HG03039 (cell line): ENCODE results near the gene NAP1L4.

Experiments used
- ATAC-seq: cut with Tn5 transposase; IDR thresholded peaks from one replicate; pipeline ENCODE4 v1.9.1; 2021; ENCODE audit warnings: mild to moderate bottlenecking, moderate library complexity; ENCODE audit not compliant: unreplicated experiment

NAP1L4 gene

DNA sequence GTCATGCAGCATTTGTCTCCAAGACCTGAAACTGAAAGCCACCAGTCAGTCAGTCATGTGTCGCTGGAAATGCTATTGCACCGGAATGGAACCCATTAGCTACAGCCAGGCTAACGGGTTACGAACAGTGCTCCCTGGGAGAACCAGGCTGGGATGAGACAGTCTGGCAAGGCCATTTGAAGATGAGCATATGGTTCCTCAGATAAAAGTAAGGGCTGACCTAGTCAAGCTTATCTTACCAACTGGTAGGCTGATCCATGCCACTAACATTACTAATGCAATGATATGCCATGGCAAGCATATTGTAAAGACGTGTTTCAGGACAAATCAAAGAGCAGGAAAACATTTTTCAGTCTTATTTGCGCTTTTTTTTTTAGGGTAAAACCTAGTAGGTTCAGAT lies 28.4 kb downstream of the NAP1L4 start:
- no peak for ATAC-seq

DNA sequence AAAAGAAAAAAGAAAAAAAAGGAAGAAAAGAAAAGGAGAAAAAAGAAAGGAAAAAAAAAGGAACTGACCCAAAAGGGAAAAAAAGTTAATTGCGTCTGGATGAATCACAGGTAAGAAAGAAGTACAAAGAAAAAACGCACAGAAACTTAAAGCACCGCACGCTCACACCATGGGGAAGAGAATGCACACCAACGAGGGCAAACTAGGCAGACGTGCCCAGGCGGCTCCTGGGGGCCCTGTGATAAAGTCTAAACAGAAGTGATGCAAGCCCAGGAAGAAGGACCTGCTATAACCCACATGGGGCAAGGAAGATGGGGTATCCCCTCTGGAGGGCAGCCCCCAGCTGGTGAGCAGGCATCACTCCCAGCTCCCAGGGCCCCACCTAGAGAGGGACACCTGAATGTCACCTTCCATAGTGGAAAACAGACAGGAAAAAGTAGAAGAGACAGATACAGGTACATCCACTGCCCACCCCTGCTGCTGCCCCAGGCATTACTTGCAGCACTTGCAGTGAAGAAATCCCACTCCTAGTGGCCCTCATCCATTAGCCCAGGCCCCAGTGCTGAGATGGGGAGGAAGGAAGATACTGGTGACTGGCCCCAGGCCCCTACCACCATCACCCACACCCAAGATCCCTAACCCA lies 28.9 kb downstream of the NAP1L4 start:
- ATAC-seq = no peak

DNA sequence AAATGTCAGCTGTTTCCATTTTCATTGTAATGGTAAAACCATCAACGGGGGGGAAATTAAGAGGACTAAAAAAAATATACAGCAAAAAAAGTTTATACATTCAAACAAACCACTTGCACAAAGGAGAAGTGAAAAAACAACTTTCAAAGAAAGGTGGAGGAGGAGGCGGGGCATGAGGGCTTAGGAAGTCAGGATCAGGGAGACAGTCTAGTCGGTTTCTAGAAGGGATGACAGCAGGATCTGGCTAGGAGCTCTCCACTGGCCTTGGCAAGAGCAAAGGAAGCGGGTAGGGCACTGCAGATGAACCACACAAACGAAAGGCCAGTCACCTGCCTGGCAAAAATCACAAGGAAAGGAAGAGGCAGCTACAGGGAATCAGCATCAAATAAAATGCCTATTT lies 31.0 kb downstream of the NAP1L4 start:
- no peak for ATAC-seq

DNA sequence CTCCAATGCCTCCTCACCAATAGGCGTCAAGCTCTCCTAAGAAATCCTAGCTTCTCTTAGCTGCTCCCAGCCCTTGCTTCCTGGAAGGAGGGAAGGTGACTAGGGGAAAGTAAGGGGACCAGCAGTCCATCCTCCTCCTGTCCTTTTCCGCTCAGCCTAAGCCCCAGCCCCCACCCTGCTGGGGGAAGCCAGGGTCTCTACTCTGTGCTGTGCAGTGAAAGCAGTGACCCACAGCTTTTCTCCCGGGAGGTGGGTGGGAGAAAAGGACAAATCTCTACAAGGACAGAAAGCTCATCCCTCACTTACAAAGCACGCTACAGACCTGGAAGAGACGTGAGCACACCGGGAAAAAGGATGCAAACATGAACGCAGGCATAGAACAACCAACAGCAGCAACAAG lies 32.0 kb downstream of the NAP1L4 start:
- ATAC-seq = no peak

DNA sequence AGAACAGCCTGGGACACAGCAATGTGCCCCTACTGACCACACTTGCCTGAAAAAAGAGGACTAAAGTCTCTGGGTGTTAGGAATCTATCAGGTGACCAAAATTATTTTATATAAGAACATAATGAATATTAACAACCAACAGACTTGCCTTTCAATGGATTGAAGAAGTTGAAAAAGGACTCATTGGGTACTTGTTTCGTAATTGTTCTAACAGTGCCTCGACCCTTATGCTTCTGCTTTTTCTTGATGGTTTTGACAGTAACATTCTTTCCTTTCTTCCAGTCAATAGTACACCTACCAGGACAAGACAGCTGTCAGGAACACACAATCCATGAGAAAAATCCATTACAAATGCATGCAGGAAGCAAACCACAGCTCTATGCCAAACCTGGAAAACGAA lies 33.9 kb downstream of the NAP1L4 start:
- ATAC-seq = no peak

DNA sequence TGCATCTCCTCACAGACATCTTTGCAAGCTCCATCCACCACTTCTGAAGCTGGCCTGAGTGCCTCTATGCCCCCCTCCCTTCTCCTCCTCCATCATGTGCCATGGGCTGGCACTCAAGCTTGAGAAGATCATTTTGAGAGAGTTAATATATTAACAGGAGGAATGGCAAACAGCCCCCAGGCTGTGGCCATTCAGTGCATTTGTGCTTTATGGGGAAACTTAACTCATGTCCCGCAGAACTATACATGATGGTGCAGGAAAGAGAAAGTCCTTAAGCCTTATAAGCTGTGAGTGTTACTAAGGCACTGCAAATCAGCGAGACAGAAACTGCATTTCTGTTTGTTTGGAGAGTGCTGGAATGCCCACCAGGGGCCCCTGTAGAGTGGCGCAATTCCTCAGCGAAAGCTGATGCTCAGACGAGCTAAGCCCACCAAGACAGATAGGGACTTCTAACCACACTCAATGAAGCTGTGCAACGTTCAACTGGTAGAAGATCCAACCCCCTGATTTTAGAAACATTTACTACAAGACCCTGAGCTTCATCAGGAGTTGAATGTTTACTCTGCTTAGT lies 36.1 kb downstream of the NAP1L4 start:
- no peak for ATAC-seq

DNA sequence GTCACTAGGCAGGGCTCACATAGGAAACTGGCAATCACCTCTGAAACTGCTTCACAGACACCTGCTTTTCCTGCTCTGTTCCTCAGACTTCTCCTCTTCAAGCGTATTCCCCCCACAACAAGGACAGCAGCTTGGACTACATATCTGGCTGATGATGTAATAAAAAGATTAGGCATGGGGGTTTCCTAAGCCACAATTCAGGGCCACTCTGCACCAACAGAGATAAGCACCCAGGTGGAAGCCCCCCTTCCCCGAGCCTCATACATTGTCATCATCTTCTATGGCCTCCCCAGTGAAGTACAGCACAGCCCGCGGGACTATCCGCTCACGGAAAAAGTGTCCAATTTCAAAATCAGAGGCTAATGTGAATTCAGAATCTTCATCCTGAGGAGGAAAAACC lies 37.9 kb downstream of the NAP1L4 start:
- ATAC-seq = no peak

DNA sequence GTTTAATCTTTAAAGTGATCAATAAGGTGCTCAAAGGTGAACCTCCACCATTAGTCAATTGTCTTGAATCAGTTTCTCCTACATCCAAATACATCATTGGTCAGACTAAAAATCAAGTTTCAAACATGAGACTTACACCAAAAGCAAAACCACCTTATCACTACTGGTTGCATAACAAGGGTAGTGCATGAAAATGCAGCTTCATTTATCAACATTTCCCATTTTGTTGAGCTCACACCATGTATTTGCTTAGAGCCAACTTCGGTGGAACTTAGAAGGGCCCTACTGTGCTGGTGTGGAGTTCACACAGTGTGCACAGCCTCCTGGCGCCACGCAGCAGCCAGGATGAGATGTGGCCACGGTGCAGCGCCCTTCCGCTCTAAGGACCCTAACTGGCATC lies 39.8 kb downstream of the NAP1L4 start:
- no peak for ATAC-seq

DNA sequence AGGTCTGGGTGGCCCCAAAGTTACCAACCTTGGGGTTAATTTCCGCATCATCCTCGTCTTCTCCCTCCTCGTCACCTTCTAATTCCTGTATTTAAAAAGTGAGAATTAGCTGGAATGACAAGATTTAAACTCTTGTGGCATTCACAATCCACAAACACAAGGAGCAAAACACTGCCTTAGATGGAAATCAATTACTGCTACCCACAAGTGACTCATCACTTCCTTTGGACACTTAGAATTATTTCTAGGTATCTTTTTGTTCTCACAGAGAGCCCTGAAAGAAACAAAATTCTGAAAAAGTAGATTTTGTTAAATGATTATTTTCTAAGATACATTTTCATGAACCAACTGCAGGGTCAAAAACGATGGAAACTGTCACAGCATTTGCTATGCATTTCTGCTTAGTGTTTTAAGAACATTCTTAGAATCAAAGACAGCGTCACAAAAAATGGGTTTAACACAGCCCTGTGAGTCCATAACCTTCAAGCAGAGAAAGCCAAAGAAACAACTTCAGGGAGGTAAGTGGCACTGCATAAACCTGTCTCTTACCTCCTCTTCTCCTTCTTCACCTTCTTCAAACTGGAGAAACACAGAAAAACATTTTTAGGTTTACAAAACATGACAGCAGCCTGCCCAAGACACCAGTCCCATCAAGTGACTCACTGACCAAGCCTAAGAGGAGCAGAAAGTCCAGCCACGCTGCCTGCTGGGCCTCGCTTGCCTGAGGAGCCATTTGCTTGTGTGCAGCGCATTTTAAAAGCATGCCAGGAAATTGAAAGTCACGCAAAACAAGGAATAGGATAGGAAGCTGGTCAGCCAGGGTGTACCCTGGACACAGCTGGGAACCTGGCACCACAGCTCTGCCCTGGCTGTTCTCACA lies 40.7 kb downstream of the NAP1L4 start:
- no peak for ATAC-seq

DNA sequence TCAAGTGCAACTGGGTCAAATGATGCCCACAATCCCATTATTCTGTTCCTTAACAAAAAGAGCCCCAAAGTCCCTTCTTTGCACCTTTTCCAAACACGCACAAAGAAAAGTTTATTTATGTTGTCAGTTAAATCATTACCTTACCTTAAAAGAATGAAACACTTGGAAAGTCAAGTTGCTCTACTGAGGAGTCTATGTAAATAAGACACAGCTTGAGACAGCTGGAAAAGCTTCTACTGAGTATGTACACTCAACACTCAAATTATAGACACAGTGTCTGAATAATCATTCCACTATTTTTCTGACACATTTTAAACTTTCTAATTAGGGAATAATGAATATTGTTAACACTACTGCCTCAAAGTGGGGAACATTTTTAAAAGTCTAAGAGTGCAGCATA lies 41.3 kb downstream of the NAP1L4 start:
- ATAC-seq = no peak

DNA sequence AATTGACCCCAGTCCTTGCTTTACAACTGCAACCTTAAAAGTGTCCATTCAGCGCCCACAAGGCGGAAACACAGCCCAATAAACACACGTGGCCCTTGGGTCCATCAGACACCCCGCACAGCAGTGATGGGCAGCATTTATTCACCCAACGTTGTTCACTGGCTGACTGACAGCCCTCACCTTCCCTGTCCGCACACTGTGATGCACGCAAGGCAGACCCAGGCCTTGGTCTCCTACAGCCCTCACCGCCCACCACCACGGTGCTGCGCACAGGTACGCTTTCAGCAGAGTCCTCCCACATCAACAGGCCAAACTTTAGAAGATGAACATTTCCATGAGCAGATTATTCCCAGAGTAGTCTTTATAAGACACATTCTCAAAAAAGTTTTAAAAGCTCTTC lies 42.2 kb downstream of the NAP1L4 start:
- ATAC-seq = no peak

DNA sequence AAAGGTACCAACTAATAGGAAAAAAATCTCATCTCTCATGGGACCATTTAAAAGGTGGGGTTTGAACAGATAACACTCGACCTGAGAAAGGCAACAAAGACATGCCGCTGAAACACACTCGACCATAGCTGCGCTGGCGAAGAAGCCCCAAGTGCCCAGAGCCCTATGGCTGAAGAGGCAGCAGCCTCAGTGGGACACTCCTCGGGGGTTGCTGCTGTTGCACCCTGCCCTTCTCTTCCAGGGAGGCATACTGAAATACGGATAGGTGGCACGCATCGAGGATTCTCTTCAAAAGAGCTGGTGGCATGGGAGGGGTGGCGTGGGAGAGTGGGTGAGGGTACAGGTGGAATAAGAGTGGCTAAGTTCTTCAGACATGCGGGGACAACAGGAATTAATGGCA lies 44.4 kb downstream of the NAP1L4 start:
- ATAC-seq = no peak

DNA sequence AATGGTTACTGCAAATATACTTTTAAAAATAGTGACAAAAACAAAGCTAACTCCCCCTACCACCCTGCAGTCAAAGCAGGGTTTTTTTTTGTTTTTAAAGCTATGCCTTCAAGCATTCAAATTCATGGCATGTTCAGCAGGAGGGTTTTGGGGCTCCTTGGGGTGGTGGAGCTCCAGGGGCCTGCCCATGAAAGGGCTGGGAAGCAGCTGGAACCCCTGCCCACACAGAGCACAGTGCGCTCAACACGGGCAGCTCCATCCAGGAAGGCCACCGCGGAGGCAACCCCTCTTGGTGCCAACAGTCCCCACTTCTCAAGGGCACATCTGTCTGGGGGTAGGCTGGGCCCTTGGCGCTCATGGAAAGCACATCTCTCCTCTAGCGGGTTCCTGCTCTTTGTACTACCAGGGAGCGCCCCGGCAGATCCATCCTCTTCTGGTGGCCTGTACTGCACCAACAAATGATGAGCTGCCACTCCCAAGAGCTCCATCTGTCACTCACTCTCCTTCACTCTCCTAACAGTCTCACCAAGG lies 46.3 kb downstream of the NAP1L4 start:
- no peak for ATAC-seq

DNA sequence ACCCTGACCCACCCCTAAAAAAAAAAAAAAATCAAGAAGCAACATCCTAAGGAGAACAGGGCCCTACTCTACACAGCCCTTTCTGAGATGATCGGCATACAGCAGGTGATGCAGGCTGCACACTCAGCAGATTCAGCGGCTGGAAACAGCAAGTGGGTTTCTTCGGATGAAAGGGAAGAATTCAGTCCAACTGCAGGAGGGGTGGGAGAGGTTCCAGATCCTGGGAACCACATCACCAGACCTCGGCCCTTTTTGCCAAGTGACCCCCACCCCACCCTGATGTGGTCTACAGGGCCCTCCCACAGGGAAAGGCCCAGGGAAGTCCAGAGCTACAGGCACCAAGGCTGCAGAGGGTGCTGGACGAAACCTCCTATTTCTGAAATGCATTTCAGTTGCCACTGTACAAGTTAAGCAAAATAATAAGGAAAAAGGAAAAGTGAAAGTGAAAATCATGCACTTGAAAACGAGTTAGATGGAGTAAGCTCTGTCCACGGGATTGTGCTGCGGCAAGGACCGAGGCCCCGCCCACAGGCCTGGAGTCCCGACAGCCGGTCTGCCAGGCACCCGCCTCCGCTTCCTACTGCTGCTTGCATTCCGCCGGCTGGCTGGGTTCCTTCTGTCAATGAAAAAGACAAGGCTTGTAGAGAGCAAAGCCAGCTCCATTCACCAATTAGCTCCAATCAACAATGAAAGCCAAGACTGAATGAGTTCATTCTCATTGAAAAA lies 46.9 kb downstream of the NAP1L4 start:
- no peak for ATAC-seq

DNA sequence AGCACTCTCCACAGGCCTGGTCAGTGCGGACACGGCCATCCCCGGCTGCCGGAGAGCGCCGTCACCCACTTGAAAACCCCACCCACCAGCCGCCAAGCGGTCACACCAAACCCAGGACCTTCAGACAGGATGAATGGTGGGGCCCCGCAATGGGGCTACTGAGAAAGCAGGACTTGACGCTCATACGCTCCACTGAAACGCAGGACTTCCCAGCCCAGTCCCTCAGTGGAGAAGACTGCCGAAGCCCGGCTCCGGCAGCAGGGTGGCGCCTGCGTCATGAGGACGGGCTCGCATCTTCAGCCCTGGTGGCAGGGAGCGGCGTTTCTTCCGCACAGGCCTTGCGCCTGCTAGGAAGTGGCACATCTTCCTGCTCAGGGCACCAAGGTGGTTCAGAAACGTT lies 47.6 kb downstream of the NAP1L4 start:
- no peak for ATAC-seq

DNA sequence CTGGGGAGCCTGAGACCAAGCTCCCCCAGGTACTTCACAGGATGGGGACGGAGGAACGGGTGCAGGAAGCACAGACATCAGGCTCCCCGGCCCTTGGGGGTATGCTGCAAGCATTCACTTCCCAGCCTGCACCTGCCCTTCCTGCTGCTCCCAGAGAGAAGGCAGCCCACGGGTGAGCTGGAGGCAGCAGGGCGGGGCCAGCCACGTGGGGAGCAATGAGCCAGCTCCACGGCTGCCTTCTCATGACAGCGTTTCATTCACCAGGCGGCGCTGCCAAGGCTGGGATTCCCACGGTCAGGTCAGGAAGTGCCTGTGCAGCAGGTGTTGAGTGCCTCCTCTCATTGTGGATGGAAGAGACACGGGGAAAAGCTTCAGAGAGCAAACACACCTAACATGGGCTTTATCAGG lies 48.4 kb downstream of the NAP1L4 start:
- ATAC-seq = no peak

DNA sequence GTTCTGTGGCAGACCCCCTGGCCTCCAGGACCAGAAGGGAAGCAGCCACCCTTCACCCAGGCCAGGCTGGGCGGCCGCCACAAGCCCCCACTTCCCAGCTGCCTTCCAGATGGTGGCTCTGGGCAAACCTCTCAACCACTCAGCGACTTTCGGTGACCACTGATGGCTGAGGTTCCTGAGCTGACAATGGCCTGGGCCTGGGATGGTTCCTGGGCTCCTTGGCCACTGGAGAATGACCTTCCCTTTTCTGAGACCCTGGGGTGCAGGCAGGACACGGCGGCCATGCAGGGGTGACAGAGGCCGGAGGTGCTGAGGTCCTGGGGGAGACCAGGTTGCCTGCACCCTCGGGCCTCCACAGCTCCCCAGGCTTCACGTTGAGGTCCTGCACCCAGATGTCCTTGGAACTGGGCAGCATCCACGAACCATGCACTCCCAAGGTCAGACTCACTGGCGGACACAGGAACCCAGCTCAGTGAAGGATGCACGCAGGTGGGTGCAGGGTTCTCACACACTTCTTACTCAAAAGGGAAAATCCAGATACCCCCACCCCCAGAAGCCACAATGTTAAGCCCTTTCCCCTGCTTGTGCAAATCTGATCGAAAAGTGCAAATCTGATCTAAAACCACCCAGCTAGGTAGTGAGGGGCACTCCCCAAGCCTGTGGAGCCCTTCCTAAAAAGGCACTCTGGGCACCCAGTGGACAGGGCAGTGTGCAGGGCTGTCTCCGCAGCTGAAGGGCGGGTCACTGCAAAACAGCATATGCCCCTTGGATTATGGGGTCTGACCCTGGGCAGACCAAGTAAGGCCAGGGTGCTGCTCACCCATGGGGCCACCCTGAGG lies 49.0 kb downstream of the NAP1L4 start:
- ATAC-seq = no peak

DNA sequence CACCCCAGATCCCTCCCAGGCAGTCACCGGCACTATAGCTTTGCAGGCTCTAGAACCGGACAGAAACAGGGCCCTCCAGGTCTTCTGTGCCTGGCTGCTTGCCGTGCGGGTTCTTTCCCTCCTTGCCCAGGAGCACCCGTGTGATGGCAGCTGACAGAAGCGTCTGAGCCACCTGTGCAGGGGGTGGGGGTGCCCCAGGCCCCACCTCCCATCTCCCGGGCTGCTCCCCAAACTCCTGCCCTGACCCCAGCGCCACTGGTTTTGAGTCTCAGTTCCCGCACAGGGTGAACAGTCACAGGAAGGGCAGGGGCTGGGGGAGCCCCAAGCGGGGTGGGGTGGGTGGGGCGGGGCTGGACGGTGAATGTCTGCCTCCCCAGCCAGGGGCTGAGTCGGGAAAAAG lies 49.7 kb downstream of the NAP1L4 start:
- no peak for ATAC-seq

DNA sequence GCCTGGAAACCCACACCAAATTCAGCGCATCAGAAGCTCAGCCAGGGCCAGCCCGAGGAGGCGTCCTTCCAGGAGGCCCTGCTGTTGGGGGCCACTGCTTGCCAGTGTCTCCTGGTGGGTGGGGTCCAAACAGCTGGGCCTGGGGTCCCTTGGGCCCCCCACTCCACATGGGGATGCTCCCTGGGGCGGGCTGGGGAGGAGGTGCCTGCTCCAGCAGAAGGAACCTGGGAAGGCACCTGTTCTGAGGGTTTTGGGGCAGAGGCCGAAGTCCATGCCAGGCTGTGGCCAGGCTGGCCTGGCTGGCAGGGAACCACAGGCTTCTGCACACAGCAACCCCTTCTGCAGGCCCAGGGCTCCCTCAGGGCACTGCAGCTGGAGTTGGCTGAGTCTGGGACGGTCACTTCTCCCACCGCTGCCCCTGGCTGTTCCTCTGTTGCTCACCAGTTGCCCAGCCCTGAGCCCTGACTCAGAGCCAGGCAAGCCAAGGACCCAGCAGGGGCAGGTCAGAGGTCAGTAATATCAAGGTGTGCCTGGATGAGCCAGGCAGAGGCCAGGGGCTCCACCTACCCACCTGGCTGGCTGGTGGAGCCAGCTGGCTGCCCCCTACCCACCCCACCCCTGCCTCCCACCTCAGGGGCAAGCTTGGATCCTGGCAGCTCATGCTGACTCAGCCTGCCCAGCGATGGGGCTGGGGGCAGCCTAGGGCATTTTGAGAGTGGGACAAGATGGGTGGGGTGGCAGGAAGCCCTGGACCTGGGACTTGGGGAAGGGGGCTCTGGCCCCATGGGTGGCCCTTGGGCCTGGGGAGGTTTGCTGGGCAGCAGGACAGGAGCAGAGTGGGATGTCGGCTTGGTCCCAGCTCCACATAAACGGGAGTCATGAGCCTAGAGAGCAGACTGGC lies 51.0 kb downstream of the NAP1L4 start:
- ATAC-seq = no peak
